Peyer's patch (tissue), 4 donors: ENCODE results near the gene TUBA1A.
"Not testable (repeated sequence)": the region's sequence is repeated elsewhere in the genome, so short reads cannot be mapped to it uniquely, and the experiment has no call there.

Experiments
- POLR2A ChIP-seq, 2 donors: fragments of 450-650 bp; IDR thresholded peaks; one replicate each; pipeline ENCODE4 v1.5.1; 2017; ENCODE audit warnings: antibody characterized with exemption in 2 of 2, mild to moderate bottlenecking in 2 of 2, moderate library complexity in 2 of 2
- TF ChIP-seq, protein P1 (sequence below), 6 experiments: fragments of 450-650 bp in 4 of 6; fragments of 200-600 bp in 2 of 6; sonication (generic) in 1 of 6; IDR thresholded peaks; one replicate each; pipeline ENCODE4 v1.5.1; 2017 to 2019; ENCODE audit warnings: antibody characterized with exemption in 6 of 6, mild to moderate bottlenecking in 3 of 6, moderate library complexity in 1 of 6

GRCh38 chr12:49191498-49191897, 2.6 kb upstream of the TUBA1A start:
- TF ChIP-seq, protein P1, sequence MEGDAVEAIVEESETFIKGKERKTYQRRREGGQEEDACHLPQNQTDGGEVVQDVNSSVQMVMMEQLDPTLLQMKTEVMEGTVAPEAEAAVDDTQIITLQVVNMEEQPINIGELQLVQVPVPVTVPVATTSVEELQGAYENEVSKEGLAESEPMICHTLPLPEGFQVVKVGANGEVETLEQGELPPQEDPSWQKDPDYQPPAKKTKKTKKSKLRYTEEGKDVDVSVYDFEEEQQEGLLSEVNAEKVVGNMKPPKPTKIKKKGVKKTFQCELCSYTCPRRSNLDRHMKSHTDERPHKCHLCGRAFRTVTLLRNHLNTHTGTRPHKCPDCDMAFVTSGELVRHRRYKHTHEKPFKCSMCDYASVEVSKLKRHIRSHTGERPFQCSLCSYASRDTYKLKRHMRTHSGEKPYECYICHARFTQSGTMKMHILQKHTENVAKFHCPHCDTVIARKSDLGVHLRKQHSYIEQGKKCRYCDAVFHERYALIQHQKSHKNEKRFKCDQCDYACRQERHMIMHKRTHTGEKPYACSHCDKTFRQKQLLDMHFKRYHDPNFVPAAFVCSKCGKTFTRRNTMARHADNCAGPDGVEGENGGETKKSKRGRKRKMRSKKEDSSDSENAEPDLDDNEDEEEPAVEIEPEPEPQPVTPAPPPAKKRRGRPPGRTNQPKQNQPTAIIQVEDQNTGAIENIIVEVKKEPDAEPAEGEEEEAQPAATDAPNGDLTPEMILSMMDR (IDR thresholded peaks at IDR 0.05), result not testable (repeated sequence)
- not testable (repeated sequence) for TF ChIP-seq POLR2A (IDR thresholded peaks at IDR 0.05)
